Measurements from ENCODE around the gene ALOX5. TPM values are rescaled to one million over a fixed set of nuclear protein-coding genes. Genes with fewer than 3 reads are reported as not detected.

Gene ALOX5
- total and polyA plus RNA-seq, 2 experiments from 2014 or later, result 3.7 to 5.4 TPM

- Mint-ChIP-seq H3K4me3 (no peak overlapping the region), H3K36me3 (ENCODE audit: low read depth) (peaks cover 3% of the 10 kb centered on the region; the same call in 2 of the 3 replicates), H3K4me1 (no peaks in the 10 kb centered on the region), H3K27me3 (ENCODE audit: insufficient read depth, low read depth, poor library complexity) (peaks cover 3% of the 10 kb centered on the region), H3K27ac (no peak overlapping the region), H3K9me3 (peaks cover 15% of the 10 kb centered on the region; the same call in 2 of the 3 replicates)
- Histone ChIP-seq H3K4me3 (no peak overlapping the region), H3K4me2 (no peak overlapping the region), H3K4me1 (ENCODE audit: insufficient read depth) (no peaks in the 10 kb centered on the region), H4K20me1 (replicated peaks; ENCODE audit: insufficient read depth) (no peaks in the 10 kb centered on the region), H3F3A (replicated peaks; ENCODE audit: low read depth) (no peaks in the 10 kb centered on the region), H3K79me2 (replicated peaks; ENCODE audit: insufficient read depth) (0 out of 2 replicates have a peak, but pooled peaks cover 3% of the 10 kb centered on the region), H3K9me2 (ENCODE audit: insufficient read depth) (no peaks in the 10 kb centered on the region), H3K27me3 (ENCODE audit: insufficient read depth) (no peaks in the 10 kb centered on the region), H2AFZ (no peak overlapping the region), H3K27ac (ENCODE audit: low read depth) (no peak overlapping the region), H3K36me3 (ENCODE audit: insufficient read depth) (no peaks in the 10 kb centered on the region)
- TF ChIP-seq ZNF114 (CRISPR knock-in tag; IDR thresholded peaks at IDR 0.05), result no peak
- TF ChIP-seq CTCF (conservative IDR thresholded peaks at IDR 0.05; ENCODE audit: low read depth in 2 of 2), result no peak
- no peak for TF ChIP-seq CREB1 (CRISPR knock-in tag; IDR thresholded peaks at IDR 0.05; ENCODE audit: low read depth)
- no peak for TF ChIP-seq ETS1 (IDR thresholded peaks at IDR 0.05)
- no peak for TF ChIP-seq EZH2phosphoT487 (IDR thresholded peaks at IDR 0.05; ENCODE audit: unreplicated experiment)
- no peak for TF ChIP-seq STAT1 (IDR thresholded peaks at IDR 0.05; ENCODE audit: unreplicated experiment)
- TF ChIP-seq ZNF462 (CRISPR knock-in tag; IDR thresholded peaks at IDR 0.05), result no peak
- no peak for TF ChIP-seq ZNF331 (CRISPR knock-in tag; IDR thresholded peaks at IDR 0.05; ENCODE audit: low read depth)
- no peak for TF ChIP-seq REST (IDR thresholded peaks at IDR 0.05; ENCODE audit: unreplicated experiment)
- no peak for TF ChIP-seq EZH2 (IDR thresholded peaks at IDR 0.05; ENCODE audit: low read depth, unreplicated experiment)
- TF ChIP-seq NANOG (IDR thresholded peaks at IDR 0.05; ENCODE audit: borderline replicate concordance), result no peak
- no peak for TF ChIP-seq JUNB (IDR thresholded peaks at IDR 0.05; ENCODE audit: unreplicated experiment)
- TF ChIP-seq POLR2AphosphoS5 (IDR thresholded peaks at IDR 0.05; ENCODE audit: low read depth), result no peak
- no peak for ATAC-seq
- DNase-seq (ENCODE audit: low spot score), result no peak
Observed at GRCh38 chr10:45487735-45488134, 113.7 kb downstream of the ALOX5 start.

Data from GM23338 (cell line).